GM12878 (cell line): ENCODE results near the gene TLCD2. TPM values are rescaled to one million over a fixed set of nuclear protein-coding genes. Genes with fewer than 3 reads are reported as not detected.

Experiments
- ATAC-seq: fragments of 200-7000 bp; cut with Tn5 transposase; 3 replicates; pipeline ENCODE4 v1.9.1; 2020; ENCODE audit warnings: mild to moderate bottlenecking, moderate library complexity
- BruUV-seq: library from RNA; stranded (reverse); fragments of 400-500 nt; replicated peaks from 2 replicates; lab custom pipeline; 2021; lab: Mats Ljungman, UMichigan
- CTCF ChIA-PET: fragments of 300-600 bp; sonication (Branson Sonifier 250); formaldehyde crosslinking; extraction: SDS; loops from one replicate; lab custom pipeline; 2021; ENCODE audit warnings: inconsistent platforms; lab: Yijun Ruan, JAX
- POLR2A ChIA-PET: fragments of 350-600 bp; formaldehyde crosslinking; extraction: SDS; loops from one replicate; lab custom pipeline; 2021; ENCODE audit warnings: inconsistent platforms; lab: Charles Lee
- RAD21 ChIA-PET: fragments of 300-600 bp; sonication (Branson Sonifier 250); formaldehyde crosslinking; loops from one replicate; lab custom pipeline; 2023; ENCODE audit warnings: antibody characterized with exemption; ENCODE audit not compliant: unreplicated experiment; lab: Charles Lee
- SMC1A ChIA-PET: fragments of 300-600 bp; sonication (Branson Sonifier 250); formaldehyde crosslinking; loops from one replicate; lab custom pipeline; 2023; ENCODE audit not compliant: unreplicated experiment, uncharacterized antibody; lab: Charles Lee
- DNase-seq: peaks from one replicate; pipeline ENCODE4 v3.0.0-alpha.2; 2011; ENCODE audit warnings: low read depth, low spot score
- FAIRE-seq: peaks from 3 replicates; lab custom pipeline; 2011; peaks lifted over from hg19 to GRCh38; lab: Jason Lieb, UNC
- H2AFZ ChIP-seq: 2 replicates; pipeline ENCODE4 v1.6.0; 2011; ENCODE audit warnings: low read depth, low read length, control low read depth; ENCODE audit not compliant: control insufficient read depth
- H3K27ac ChIP-seq: 2 replicates; pipeline ENCODE4 v1.5.1; 2011; ENCODE audit warnings: control low read depth; ENCODE audit not compliant: control insufficient read depth, insufficient read depth
- H3K27me3 ChIP-seq, 2 experiments: replicated peaks in 1 of 2; 2 replicates each; pipeline versions ENCODE4 v1.6.0 to v1.6.1; 2011; ENCODE audit warnings: low read length in 1 of 2; ENCODE audit not compliant: control insufficient read depth in 2 of 2, insufficient read depth in 2 of 2
- H3K36me3 ChIP-seq, 2 experiments: 2 replicates each; pipeline ENCODE4 v1.5.1; 2011; ENCODE audit warnings: low read length in 1 of 2; ENCODE audit not compliant: control insufficient read depth in 2 of 2, insufficient read depth in 2 of 2
- H3K4me1 ChIP-seq: 2 replicates; pipeline ENCODE4 v1.6.1; 2011; ENCODE audit warnings: mild to moderate bottlenecking, low read length, moderate library complexity, mixed read lengths; ENCODE audit not compliant: control insufficient read depth, insufficient read depth
- H3K4me2 ChIP-seq: 2 replicates; pipeline ENCODE4 v1.6.0; 2011; ENCODE audit warnings: control low read depth; ENCODE audit not compliant: control insufficient read depth, insufficient read depth
- H3K4me3 ChIP-seq: fragments of 200-600 bp; sonication (generic); 2 replicates; pipeline ENCODE4 v1.5.1; 2016
- H3K79me2 ChIP-seq: 2 replicates; pipeline ENCODE4 v1.6.0; 2011; ENCODE audit warnings: low read length; ENCODE audit not compliant: control insufficient read depth, insufficient read depth
- H3K9ac ChIP-seq: 2 replicates; pipeline ENCODE4 v1.8.0; 2011; ENCODE audit warnings: low read length, control low read depth, mixed read lengths; ENCODE audit not compliant: control insufficient read depth, insufficient read depth
- H3K9me3 ChIP-seq: replicated peaks from 3 replicates; pipeline ENCODE4 v1.5.1; 2011; ENCODE audit warnings: mild to moderate bottlenecking, low read length; ENCODE audit not compliant: control insufficient read depth, insufficient read depth
- H4K20me1 ChIP-seq: 2 replicates; pipeline ENCODE4 v1.6.0; 2011; ENCODE audit not compliant: control insufficient read depth, insufficient read depth
- BHLHE40 ChIP-seq, 2 experiments: fragments of 450-650 bp in 1 of 2; IDR thresholded peaks; 2 replicates each; pipeline ENCODE4 v1.6.1; 2011 to 2017; ENCODE audit warnings: low read depth in 2 of 2, borderline replicate concordance in 1 of 2, improper control_type of control experiment in 1 of 2, low read length in 1 of 2, mild to moderate bottlenecking in 1 of 2
- CHD1 ChIP-seq: IDR thresholded peaks from 2 replicates; pipeline ENCODE4 v1.6.1; 2012; ENCODE audit warnings: low read depth, low read length, improper control_type of control experiment
- DPF2 ChIP-seq: fragments of 450-650 bp; IDR thresholded peaks from 2 replicates; pipeline ENCODE4 v1.6.1; 2017; ENCODE audit warnings: mild to moderate bottlenecking
- GABPA ChIP-seq: IDR thresholded peaks from 2 replicates; pipeline ENCODE4 v1.6.1; 2014; ENCODE audit warnings: antibody characterized with exemption, low read depth, mild to moderate bottlenecking, inconsistent platforms
- POLR2AphosphoS2 ChIP-seq: IDR thresholded peaks from 2 replicates; pipeline ENCODE4 v1.6.1; 2011; ENCODE audit warnings: low read depth, mild to moderate bottlenecking, low read length, improper control_type of control experiment, moderate library complexity
- POLR2AphosphoS5 ChIP-seq: IDR thresholded peaks from 2 replicates; pipeline ENCODE4 v1.6.1; 2011; ENCODE audit warnings: mild to moderate bottlenecking, low read length, inconsistent platforms
- SUPT20H ChIP-seq: IDR thresholded peaks from 2 replicates; pipeline ENCODE4 v1.6.1; 2011; ENCODE audit warnings: low read depth, mild to moderate bottlenecking, low read length, moderate library complexity, borderline replicate concordance; ENCODE audit not compliant: control insufficient read depth
- ZSCAN29 ChIP-seq: fragments of 450-650 bp; IDR thresholded peaks from 2 replicates; pipeline ENCODE4 v1.6.1; 2017; ENCODE audit warnings: mild to moderate bottlenecking, moderate library complexity
- WGBS: methylation state at CpG from one replicate; pipeline ENCODE4 v1.1.6; 2016; ENCODE audit warnings: low lambda C conversion rate; ENCODE audit not compliant: insufficient replicate concordance, insufficient coverage; ENCODE audit errors: missing lambda C conversion rate; 5-methylcytosine and 5-hydroxymethylcytosine counted together
- in situ Hi-C: fragments of 300-500 bp; cut with MboI; formaldehyde crosslinking; loops from 9 replicates; pipeline ENCODE4 v1.14.3; 2018; ENCODE audit warnings: mixed read lengths
- intact Hi-C: fragments of 100-400 bp; cut with micrococcal nuclease; formaldehyde crosslinking; loops from one replicate; pipeline ENCODE4 v1.14.2; 2022; ENCODE audit not compliant: unreplicated experiment
- polyA plus RNA-seq, 11 experiments: library from polyadenylated mRNA; depleted of rRNA in 4 of 11; unstranded in 6 of 11; stranded (reverse) in 5 of 11; fragments of >200 nt; fragmentation: Nextera tagmentation in 4 of 11; fragmentation: Illumina TruSeq in 1 of 11; extraction: Ambion mirVana in 4 of 11; extraction: Trizol in 1 of 11; gene quantifications; 1 replicate in 1 of 11; 2 replicates in 10 of 11; pipeline versions ENCODE4 v1.2.1 to v1.2.3, GENCODE V29; 2011 to 2016; ENCODE audit warnings: inconsistent platforms in 2 of 11, missing spikeins in 2 of 11, low read depth in 1 of 11
- total RNA-seq, 4 experiments: library from RNA; depleted of rRNA in 3 of 4; stranded (reverse); fragments of >200 nt in 3 of 4; fragmentation: Illumina TruSeq in 1 of 4; extraction: Trizol in 1 of 4; gene quantifications; 2 replicates each; pipeline versions ENCODE4 v1.2.1 to v1.2.3, GENCODE V29; 2013 to 2021
- TF ChIP-seq, protein P1 (sequence below): fragments of 450-650 bp; conservative IDR thresholded peaks from 2 replicates; pipeline ENCODE4 v1.6.1; 2017; ENCODE audit warnings: mild to moderate bottlenecking, moderate library complexity

Gene TLCD2
- total and polyA plus RNA-seq, 10 of the 15 experiments (the other 5 are each of a cell fraction or from before 2014, with no cell fraction given), result 0.02 to 0.15 (median 0.05) TPM; not detected in 2

DNA sequence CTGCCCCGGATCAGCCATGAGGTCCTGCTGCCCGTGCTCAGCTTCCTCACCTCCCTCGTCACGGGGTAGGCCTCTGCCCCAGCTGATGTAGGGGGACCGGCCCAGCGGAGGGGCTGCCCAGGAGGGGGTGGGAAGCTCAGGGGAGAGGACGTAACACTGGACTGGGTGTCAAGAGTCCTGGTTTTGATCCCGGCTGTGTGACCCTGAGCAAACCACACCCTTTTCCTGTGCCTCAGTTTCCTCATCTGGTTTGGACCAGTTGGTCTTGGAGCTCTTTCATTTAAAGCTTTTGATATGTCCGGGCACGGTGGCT is 21.0 kb upstream of the TLCD2 start (continued):
- TF ChIP-seq DPF2 (no peak), GABPA (no peak), BHLHE40 (IDR thresholded peaks at IDR 0.05; ENCODE audit: borderline replicate concordance in 1 of 2, low read depth in 2 of 2, low read length in 1 of 2) (no peak)

DNA sequence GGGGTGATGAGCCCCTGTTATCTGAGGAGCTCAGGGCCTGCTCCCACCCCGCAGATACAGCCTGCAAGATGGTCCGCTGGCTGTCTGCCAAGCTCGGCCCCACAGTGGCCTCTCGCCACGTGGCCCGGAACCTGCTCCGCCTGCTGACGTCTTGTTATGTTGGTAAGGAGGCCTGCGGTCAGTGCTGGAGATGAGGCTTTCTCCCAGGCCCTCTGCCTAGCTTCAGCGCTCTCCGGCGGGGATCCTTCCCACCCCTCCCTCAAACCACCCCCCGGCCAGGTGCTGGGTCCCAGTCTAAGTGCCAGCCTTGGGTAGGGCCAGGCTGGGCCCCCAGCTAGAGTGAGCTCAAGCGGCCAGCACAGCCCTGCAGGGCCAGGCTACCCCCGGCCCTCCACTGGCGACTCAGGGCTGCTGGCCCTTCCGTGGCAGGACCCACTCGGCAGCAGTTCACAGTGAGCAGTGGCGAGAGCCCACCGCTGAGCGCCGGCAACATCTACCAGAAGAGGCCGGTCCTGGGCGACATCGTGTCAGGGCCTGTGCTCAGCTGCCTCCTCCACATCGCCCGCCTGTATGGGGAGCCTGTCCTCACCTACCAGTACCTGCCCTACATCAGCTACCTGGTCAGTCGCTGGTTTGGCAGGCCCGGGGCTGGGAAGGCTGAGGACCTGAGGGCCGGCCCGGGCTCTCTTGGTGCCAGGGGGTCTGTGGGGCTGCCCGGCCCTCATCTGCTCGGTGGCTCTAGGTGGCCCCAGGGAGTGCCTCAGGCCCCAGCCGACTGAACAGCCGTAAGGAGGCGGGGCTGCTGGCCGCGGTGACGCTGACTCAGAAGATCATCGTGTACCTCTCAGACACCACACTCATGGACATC is 20.4 kb upstream of the TLCD2 start:
- WGBS, result 96% methylated on average over 39 of the region's 40 CpGs
- Histone ChIP-seq H2AFZ (no peak overlapping the region), H3K4me2 (no peak overlapping the region), H3K27ac (no peak overlapping the region), H3K9me3 (no peaks in the 10 kb centered on the region), H4K20me1 (no peaks in the 10 kb centered on the region), H3K79me2 (peaks cover 8% of the 10 kb centered on the region), H3K36me3 (peaks cover 3 to 5% of the 10 kb centered on the region in 2 experiments; a peak in 3 of 4 replicates), H3K27me3 (no peaks in the 10 kb centered on the region), H3K4me1 (peaks cover 7% of the 10 kb centered on the region), H3K9ac (no peak overlapping the region), H3K4me3 (no peak overlapping the region)
- no peak for FAIRE-seq
- intact Hi-C loops (no loop called here), in situ Hi-C loops (no loop called here)
- RAD21 ChIA-PET, result interaction anchor here (1.1 kb wide), 1 partner anchor 9 kb away, joined by 3 read pairs; no protein-coding TSS in a partner anchor
- TF ChIP-seq POLR2AphosphoS5, result no peak
- no peak for TF ChIP-seq POLR2AphosphoS2
- no peak for TF ChIP-seq ZSCAN29
- no peak for TF ChIP-seq SUPT20H
- no peak for TF ChIP-seq CHD1
- TF ChIP-seq, protein P1, sequence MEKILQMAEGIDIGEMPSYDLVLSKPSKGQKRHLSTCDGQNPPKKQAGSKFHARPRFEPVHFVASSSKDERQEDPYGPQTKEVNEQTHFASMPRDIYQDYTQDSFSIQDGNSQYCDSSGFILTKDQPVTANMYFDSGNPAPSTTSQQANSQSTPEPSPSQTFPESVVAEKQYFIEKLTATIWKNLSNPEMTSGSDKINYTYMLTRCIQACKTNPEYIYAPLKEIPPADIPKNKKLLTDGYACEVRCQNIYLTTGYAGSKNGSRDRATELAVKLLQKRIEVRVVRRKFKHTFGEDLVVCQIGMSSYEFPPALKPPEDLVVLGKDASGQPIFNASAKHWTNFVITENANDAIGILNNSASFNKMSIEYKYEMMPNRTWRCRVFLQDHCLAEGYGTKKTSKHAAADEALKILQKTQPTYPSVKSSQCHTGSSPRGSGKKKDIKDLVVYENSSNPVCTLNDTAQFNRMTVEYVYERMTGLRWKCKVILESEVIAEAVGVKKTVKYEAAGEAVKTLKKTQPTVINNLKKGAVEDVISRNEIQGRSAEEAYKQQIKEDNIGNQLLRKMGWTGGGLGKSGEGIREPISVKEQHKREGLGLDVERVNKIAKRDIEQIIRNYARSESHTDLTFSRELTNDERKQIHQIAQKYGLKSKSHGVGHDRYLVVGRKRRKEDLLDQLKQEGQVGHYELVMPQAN, result no peak
- POLR2A ChIA-PET, result interaction anchor here (0.6 kb wide), 1 partner anchor 703 kb away, joined by 3 read pairs; no protein-coding TSS in a partner anchor
- no TSS peak for BruUV-seq
- SMC1A ChIA-PET, result interaction anchor here (1.2 kb wide), 1 partner anchor 9 kb away, joined by 3 read pairs; no protein-coding TSS in a partner anchor
- CTCF ChIA-PET, result interaction anchor here (1.2 to 2.0 kb wide), 3 partner anchors 9 to 15 kb away, joined by 3 to 7 read pairs (median 6); no protein-coding TSS in a partner anchor
- DNase-seq, result no peak
- no peak for ATAC-seq
